HL-60 (cell line): ENCODE results near the gene CHST13.

Experiments
- GABPA ChIP-seq: IDR thresholded peaks from 2 replicates; pipeline ENCODE4 v1.6.1; 2012; ENCODE audit warnings: low read depth
- POLR2AphosphoS5 ChIP-seq: IDR thresholded peaks from 2 replicates; pipeline ENCODE4 v1.6.1; 2012; ENCODE audit warnings: low read depth
- SPI1 ChIP-seq: IDR thresholded peaks from 2 replicates; pipeline ENCODE4 v1.6.1; 2012; ENCODE audit warnings: low read depth, mild to moderate bottlenecking, borderline replicate concordance
- TF ChIP-seq, protein P1 (sequence below): IDR thresholded peaks from one replicate; pipeline ENCODE4 v1.5.1; 2011; ENCODE audit warnings: low read length, control low read depth, inconsistent platforms; ENCODE audit not compliant: insufficient read depth
- TF ChIP-seq, protein P2 (sequence below): IDR thresholded peaks from 2 replicates; pipeline ENCODE4 v1.6.1; 2012; ENCODE audit warnings: low read depth; ENCODE audit not compliant: insufficient replicate concordance

DNA sequence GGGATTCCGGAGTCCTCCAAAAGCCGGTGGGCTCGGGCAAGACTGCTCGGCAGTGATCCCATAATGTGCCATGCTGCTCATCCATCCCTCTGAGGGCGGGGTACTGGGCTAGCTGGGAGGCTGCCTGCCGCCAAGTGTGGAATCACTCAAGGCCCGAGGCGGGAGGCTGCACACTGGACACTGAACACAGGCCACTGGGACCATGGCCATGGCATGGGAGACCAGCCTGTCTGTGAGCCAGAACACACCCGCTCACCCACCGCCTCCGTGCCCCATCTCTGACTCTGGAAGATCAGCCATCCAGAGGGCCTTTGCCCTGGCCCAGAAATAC lies 33.4 kb downstream of the CHST13 start:
- TF ChIP-seq, protein P1, sequence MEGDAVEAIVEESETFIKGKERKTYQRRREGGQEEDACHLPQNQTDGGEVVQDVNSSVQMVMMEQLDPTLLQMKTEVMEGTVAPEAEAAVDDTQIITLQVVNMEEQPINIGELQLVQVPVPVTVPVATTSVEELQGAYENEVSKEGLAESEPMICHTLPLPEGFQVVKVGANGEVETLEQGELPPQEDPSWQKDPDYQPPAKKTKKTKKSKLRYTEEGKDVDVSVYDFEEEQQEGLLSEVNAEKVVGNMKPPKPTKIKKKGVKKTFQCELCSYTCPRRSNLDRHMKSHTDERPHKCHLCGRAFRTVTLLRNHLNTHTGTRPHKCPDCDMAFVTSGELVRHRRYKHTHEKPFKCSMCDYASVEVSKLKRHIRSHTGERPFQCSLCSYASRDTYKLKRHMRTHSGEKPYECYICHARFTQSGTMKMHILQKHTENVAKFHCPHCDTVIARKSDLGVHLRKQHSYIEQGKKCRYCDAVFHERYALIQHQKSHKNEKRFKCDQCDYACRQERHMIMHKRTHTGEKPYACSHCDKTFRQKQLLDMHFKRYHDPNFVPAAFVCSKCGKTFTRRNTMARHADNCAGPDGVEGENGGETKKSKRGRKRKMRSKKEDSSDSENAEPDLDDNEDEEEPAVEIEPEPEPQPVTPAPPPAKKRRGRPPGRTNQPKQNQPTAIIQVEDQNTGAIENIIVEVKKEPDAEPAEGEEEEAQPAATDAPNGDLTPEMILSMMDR = no peak
- TF ChIP-seq POLR2AphosphoS5 (no peak), GABPA (no peak), SPI1 (no peak)
- TF ChIP-seq, protein P2, sequence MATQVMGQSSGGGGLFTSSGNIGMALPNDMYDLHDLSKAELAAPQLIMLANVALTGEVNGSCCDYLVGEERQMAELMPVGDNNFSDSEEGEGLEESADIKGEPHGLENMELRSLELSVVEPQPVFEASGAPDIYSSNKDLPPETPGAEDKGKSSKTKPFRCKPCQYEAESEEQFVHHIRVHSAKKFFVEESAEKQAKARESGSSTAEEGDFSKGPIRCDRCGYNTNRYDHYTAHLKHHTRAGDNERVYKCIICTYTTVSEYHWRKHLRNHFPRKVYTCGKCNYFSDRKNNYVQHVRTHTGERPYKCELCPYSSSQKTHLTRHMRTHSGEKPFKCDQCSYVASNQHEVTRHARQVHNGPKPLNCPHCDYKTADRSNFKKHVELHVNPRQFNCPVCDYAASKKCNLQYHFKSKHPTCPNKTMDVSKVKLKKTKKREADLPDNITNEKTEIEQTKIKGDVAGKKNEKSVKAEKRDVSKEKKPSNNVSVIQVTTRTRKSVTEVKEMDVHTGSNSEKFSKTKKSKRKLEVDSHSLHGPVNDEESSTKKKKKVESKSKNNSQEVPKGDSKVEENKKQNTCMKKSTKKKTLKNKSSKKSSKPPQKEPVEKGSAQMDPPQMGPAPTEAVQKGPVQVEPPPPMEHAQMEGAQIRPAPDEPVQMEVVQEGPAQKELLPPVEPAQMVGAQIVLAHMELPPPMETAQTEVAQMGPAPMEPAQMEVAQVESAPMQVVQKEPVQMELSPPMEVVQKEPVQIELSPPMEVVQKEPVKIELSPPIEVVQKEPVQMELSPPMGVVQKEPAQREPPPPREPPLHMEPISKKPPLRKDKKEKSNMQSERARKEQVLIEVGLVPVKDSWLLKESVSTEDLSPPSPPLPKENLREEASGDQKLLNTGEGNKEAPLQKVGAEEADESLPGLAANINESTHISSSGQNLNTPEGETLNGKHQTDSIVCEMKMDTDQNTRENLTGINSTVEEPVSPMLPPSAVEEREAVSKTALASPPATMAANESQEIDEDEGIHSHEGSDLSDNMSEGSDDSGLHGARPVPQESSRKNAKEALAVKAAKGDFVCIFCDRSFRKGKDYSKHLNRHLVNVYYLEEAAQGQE = no peak
